Gastrocnemius medialis (tissue), 4 donors: Measurements from ENCODE around the gene RTP5. TPM values are rescaled to one million over a fixed set of nuclear protein-coding genes. Genes with fewer than 3 reads are reported as not detected.

Experiments
- ATAC-seq, 2 donors: fragments of 150-250 bp; one replicate each; pipeline ENCODE4 v1.9.1; 2016
- DNase-seq, 2 donors: peaks; one replicate each; pipeline ENCODE4 v3.0.0-alpha.2; 2019
- H3K27ac ChIP-seq, 4 donors: fragments of 200-600 bp; sonication (generic); 1 replicate in 1 of 4; 2 replicates in 3 of 4; pipeline ENCODE4 v1.5.1; 2016 to 2018; ENCODE audit warnings: mild to moderate bottlenecking in 2 of 4, moderate library complexity in 1 of 4
- H3K27me3 ChIP-seq, 3 donors: fragments of 200-600 bp; sonication (generic) in 2 of 3; 1 replicate in 1 of 3; 2 replicates in 2 of 3; pipeline versions ENCODE4 v1.5.1 to v1.6.0; 2016 to 2019; ENCODE audit warnings: mild to moderate bottlenecking in 1 of 3, moderate library complexity in 1 of 3
- H3K36me3 ChIP-seq, 2 donors: fragments of 200-600 bp; sonication (generic) in 1 of 2; one replicate each; pipeline ENCODE4 v1.5.1; 2017 to 2018
- H3K4me1 ChIP-seq, 2 donors: fragments of 200-600 bp; sonication (generic) in 1 of 2; one replicate each; pipeline ENCODE4 v1.5.1; 2016 to 2017; ENCODE audit warnings: mild to moderate bottlenecking in 2 of 2
- H3K4me3 ChIP-seq, 4 donors: fragments of 200-600 bp; sonication (generic) in 3 of 4; 1 replicate in 1 of 4; 2 replicates in 3 of 4; pipeline ENCODE4 v1.5.1; 2016 to 2019; ENCODE audit warnings: mild to moderate bottlenecking in 2 of 4
- H3K9me3 ChIP-seq, 3 donors: fragments of 200-600 bp; sonication (generic) in 2 of 3; 1 replicate in 1 of 3; 2 replicates in 2 of 3; pipeline ENCODE4 v1.5.1; 2016 to 2019
- POLR2A ChIP-seq, 2 donors: fragments of 450-650 bp; IDR thresholded peaks; one replicate each; pipeline ENCODE4 v1.6.1; 2017; ENCODE audit warnings: antibody characterized with exemption in 2 of 2, mild to moderate bottlenecking in 2 of 2, moderate library complexity in 2 of 2
- in situ Hi-C, 4 donors: fragments of 200-750 bp; cut with MboI; loops; one replicate each; pipeline versions ENCODE4 v1.15.0 to v1.8.0; 2017; ENCODE audit warnings: low sequenced_read_pairs in 4 of 4
- intact Hi-C: fragments of 100-400 bp; cut with DNase I; formaldehyde crosslinking; loops from one replicate; pipeline ENCODE4 v1.15.1; 2023; ENCODE audit warnings: low total_unique reads
- total RNA-seq, 4 donors: library from RNA; depleted of rRNA; stranded (reverse); fragments of >200 nt; gene quantifications; one replicate each; pipeline versions ENCODE4 v1.1.0 to v1.2.3, GENCODE V29; 2016
- TF ChIP-seq, protein P1 (sequence below), 5 experiments: fragments of 450-650 bp in 3 of 5; fragments of 200-600 bp in 2 of 5; sonication (generic) in 2 of 5; IDR thresholded peaks in 4 of 5; conservative IDR thresholded peaks in 1 of 5; 1 replicate in 4 of 5; 2 replicates in 1 of 5; pipeline ENCODE4 v1.5.1; 2016 to 2019; ENCODE audit warnings: antibody characterized with exemption in 5 of 5, mild to moderate bottlenecking in 3 of 5, moderate library complexity in 3 of 5

The RTP5 gene
- total RNA-seq, 4 donors from 2014 or later = not detected

- ATAC-seq (no peak), DNase-seq (no peak)
- in situ Hi-C loops = no loop called here
Observed at GRCh38 chr2:241867776-241868420, 1.6 kb upstream of the RTP5 start.

DNA sequence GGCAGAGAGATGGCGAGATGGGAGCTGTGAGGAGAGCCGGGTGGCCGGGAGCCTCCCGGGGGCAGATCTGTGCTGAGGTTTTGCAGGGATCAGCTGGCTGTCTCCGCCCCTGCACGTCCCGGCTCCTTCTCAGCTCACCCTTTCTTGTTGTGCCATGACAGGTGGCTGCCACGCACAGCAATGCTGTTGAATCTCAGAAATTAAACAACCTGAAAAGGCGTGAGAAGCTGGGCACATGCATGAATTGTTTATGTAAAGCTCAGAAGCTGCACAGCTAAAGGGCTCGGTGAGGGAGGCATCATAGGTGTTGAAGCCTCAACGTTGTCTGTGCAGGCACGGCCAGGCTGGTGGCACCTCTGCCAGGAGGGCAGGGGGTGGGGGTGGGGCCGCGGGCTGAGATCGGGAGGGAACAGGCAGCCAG is 858 bp upstream of the RTP5 start:
- intact Hi-C loops = no loop called here
- peaks cover 21 to 36% (median 35%) of the 10 kb centered on the region in 3 donors for H3K27me3 ChIP-seq
- in situ Hi-C loops = no loop called here
- H3K4me3 ChIP-seq = no peak overlapping the region
- DNase-seq = no peak
- TF ChIP-seq, protein P1, sequence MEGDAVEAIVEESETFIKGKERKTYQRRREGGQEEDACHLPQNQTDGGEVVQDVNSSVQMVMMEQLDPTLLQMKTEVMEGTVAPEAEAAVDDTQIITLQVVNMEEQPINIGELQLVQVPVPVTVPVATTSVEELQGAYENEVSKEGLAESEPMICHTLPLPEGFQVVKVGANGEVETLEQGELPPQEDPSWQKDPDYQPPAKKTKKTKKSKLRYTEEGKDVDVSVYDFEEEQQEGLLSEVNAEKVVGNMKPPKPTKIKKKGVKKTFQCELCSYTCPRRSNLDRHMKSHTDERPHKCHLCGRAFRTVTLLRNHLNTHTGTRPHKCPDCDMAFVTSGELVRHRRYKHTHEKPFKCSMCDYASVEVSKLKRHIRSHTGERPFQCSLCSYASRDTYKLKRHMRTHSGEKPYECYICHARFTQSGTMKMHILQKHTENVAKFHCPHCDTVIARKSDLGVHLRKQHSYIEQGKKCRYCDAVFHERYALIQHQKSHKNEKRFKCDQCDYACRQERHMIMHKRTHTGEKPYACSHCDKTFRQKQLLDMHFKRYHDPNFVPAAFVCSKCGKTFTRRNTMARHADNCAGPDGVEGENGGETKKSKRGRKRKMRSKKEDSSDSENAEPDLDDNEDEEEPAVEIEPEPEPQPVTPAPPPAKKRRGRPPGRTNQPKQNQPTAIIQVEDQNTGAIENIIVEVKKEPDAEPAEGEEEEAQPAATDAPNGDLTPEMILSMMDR (IDR thresholded peaks at IDR 0.05 in 4 of 5, conservative IDR thresholded peaks at IDR 0.05 in 1 of 5) = no peak
- TF ChIP-seq POLR2A (IDR thresholded peaks at IDR 0.05) = no peak
- no peaks in the 10 kb centered on the region for H3K9me3 ChIP-seq
- no peak for ATAC-seq
- no peaks in the 10 kb centered on the region for H3K36me3 ChIP-seq
- H3K4me1 ChIP-seq = no peaks in the 10 kb centered on the region
- H3K27ac ChIP-seq = no peak overlapping the region

More at GRCh38 chr2:241867776-241868420, 1.6 kb upstream of the RTP5 start:
- no peak overlapping the region for H3K27ac ChIP-seq
- intact Hi-C loops = no loop called here
- no peaks in the 10 kb centered on the region for H3K9me3 ChIP-seq
- H3K4me1 ChIP-seq = no peaks in the 10 kb centered on the region
- peaks cover 29 to 44% (median 43%) of the 10 kb centered on the region in 3 donors for H3K27me3 ChIP-seq
- TF ChIP-seq, protein P1 (IDR thresholded peaks at IDR 0.05 in 4 of 5, conservative IDR thresholded peaks at IDR 0.05 in 1 of 5) = no peak
- TF ChIP-seq POLR2A (IDR thresholded peaks at IDR 0.05) = no peak
- H3K36me3 ChIP-seq = no peaks in the 10 kb centered on the region
- H3K4me3 ChIP-seq = no peak overlapping the region

DNA sequence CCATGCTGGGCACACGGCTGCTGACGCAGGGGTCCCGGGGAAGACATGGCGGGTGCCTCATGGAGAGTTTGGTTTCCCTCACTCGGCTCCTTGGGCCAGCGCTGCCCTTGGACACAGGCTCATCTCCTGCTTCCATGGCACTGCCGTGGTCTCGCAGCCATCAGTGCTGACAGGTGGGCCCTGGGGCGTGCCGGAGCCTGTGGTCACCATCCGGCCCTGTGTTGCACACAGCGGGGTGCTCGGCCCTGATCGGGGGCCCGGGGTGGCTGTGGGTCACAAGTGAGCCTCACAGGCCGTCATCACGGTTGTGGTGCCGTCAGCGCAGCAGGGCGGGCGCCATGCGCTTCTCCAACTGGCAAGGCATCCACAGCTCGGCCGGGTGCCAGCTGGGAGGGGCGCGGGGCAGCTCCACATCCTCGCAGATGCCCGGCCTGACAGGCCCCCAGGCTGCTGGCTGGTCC is 582 bp downstream of the RTP5 start:
- no peaks in the 10 kb centered on the region for H3K36me3 ChIP-seq
- in situ Hi-C loops = no loop called here
- intact Hi-C loops = no loop called here
- DNase-seq (no peak), ATAC-seq (no peak)
- no peaks in the 10 kb centered on the region for H3K4me1 ChIP-seq
- no peak overlapping the region for H3K4me3 ChIP-seq
- H3K27me3 ChIP-seq = peaks cover 8 to 22% (median 21%) of the 10 kb centered on the region in 3 donors
- H3K9me3 ChIP-seq = no peaks in the 10 kb centered on the region
- TF ChIP-seq POLR2A (IDR thresholded peaks at IDR 0.05) = no peak
- TF ChIP-seq, protein P1 (IDR thresholded peaks at IDR 0.05 in 4 of 5, conservative IDR thresholded peaks at IDR 0.05 in 1 of 5) = no peak
- no peak overlapping the region for H3K27ac ChIP-seq

DNA sequence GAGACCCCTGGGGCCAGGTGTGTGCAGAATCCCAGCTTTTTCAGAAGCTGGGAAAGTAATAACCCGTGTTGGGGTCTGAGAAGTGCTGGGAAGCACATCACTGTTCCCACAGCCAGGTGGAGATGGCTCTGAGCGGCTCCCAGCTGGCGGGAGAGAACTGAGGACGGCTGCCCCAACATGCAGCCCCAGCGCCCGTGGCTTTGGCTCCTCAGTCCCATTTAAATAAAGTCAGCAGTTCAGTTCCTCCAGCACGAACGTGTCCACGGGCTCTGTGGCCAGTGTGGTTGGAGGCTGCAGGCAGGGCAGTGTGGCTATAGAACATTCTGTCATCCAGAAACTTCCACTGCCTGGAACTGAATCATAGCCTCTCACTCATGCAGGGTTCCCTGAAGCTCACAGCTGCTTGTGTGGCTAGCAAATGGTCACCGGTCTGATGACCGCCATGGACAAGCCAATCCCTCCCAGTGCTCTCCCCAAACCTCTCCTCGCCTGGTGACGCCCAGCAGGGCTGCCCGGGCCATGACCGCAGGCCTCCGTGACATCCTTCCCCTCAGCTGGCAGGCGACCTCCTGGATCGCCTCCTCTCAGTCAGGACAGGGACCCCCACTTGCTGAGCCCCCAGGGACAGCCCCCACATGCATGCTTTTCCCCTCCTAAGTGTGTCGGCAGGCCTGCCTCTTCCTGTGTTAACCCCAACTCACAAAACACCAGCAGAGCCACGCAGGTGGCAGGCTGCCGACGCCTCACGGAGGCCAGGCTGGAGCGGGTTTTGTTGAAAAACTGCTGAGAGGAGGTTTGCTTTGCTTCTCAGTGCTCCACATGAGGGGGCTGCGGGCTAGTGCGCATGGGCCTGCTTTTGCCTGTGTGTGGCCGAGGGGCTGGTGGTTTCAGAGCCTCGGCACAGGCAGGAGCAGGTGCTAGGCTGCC is 1.3 kb downstream of the RTP5 start:
- Histone ChIP-seq H3K36me3 (no peaks in the 10 kb centered on the region), H3K4me1 (no peaks in the 10 kb centered on the region), H3K4me3 (no peak overlapping the region), H3K27me3 (peaks cover under 1 to 14% (median 13%) of the 10 kb centered on the region in 3 donors), H3K9me3 (no peaks in the 10 kb centered on the region), H3K27ac (no peak overlapping the region)
- intact Hi-C loops = no loop called here
- no peak for ATAC-seq
- no peak for TF ChIP-seq POLR2A (IDR thresholded peaks at IDR 0.05)
- in situ Hi-C loops = no loop called here
- no peak for DNase-seq
